SK-N-SH (cell line): Measurements from ENCODE around the gene G6PC2. TPM values are rescaled to one million over a fixed set of nuclear protein-coding genes. Genes with fewer than 3 reads are reported as not detected.
A peak's percentile ranks its signal among the peaks of the same experiment; 100 is the strongest.
"Not testable (repeated sequence)": the region's sequence is repeated elsewhere in the genome, so short reads cannot be mapped to it uniquely, and the experiment has no call there.

Experiments
- CTCF ChIA-PET: fragments of 300-600, 350-600 bp; formaldehyde crosslinking; extraction: SDS; loops from one replicate; lab custom pipeline; 2021; lab: Yijun Ruan, JAX
- POLR2A ChIA-PET: fragments of 350-600 bp; sonication (Branson Sonifier 250); formaldehyde crosslinking; extraction: SDS; loops from one replicate; lab custom pipeline; 2020; ENCODE audit warnings: antibody characterized with exemption, inconsistent platforms; lab: Yijun Ruan, JAX
- DNase-seq: peaks from one replicate; pipeline ENCODE4 v3.0.0; 2012
- H2AFZ ChIP-seq: fragments of 200-600 bp; sonication (generic); 2 replicates; pipeline ENCODE4 v1.8.1; 2016; ENCODE audit warnings: antibody characterized with exemption, mild to moderate bottlenecking, low read depth
- H3F3A ChIP-seq: fragments of 200-600 bp; sonication (generic); replicated peaks from 2 replicates; pipeline ENCODE3; 2016; ENCODE audit warnings: antibody characterized with exemption, mild to moderate bottlenecking; ENCODE audit not compliant: insufficient read depth
- H3K27ac ChIP-seq, 2 experiments: fragments of 200-500 bp in 1 of 2; fragments of 200-600 bp in 1 of 2; sonication (Bioruptor generic) in 1 of 2; sonication (generic), shearing (Covaris generic) in 1 of 2; 2 replicates each; pipeline versions ENCODE4 v1.5.1 to v1.6.1; 2014 to 2016; ENCODE audit warnings: low read depth in 2 of 2, inconsistent platforms in 1 of 2, low read length in 1 of 2, mild to moderate bottlenecking in 1 of 2, mixed read lengths in 1 of 2
- H3K27me3 ChIP-seq: fragments of 200-600 bp; sonication (generic), shearing (Covaris generic); 2 replicates; pipeline ENCODE4 v1.6.1; 2016; ENCODE audit warnings: mixed run types; ENCODE audit not compliant: insufficient read depth
- H3K36me3 ChIP-seq, 2 experiments: fragments of 200-500 bp in 1 of 2; fragments of 200-600 bp in 1 of 2; sonication (Bioruptor generic) in 1 of 2; sonication (generic) in 1 of 2; replicated peaks in 1 of 2; 2 replicates each; pipeline versions ENCODE3 to v1.5.1; 2014 to 2016; ENCODE audit warnings: low read length in 1 of 2, mild to moderate bottlenecking in 1 of 2; ENCODE audit not compliant: insufficient read depth in 2 of 2, control insufficient read depth in 1 of 2
- H3K4me1 ChIP-seq, 2 experiments: fragments of 200-500 bp in 1 of 2; fragments of 200-600 bp in 1 of 2; sonication (Bioruptor generic) in 1 of 2; sonication (generic), shearing (Covaris generic) in 1 of 2; 2 replicates each; pipeline versions ENCODE4 v1.5.1 to v1.6.1; 2014 to 2016; ENCODE audit warnings: low read depth in 1 of 2, low read length in 1 of 2, mixed run types in 1 of 2; ENCODE audit not compliant: insufficient read depth in 2 of 2, control insufficient read depth in 1 of 2
- H3K4me2 ChIP-seq: fragments of 200-600 bp; sonication (generic), shearing (Covaris generic); 2 replicates; pipeline ENCODE4 v1.6.1; 2017; ENCODE audit warnings: mixed run types
- H3K4me3 ChIP-seq, 2 experiments: fragments of 200-500 bp in 1 of 2; fragments of 200-600 bp in 1 of 2; sonication (Bioruptor generic) in 1 of 2; sonication (generic), shearing (Covaris generic) in 1 of 2; 2 replicates each; pipeline versions ENCODE4 v1.5.1 to v1.8.1; 2014 to 2016; ENCODE audit warnings: low read depth in 2 of 2, inconsistent platforms in 1 of 2, low read length in 1 of 2, mild to moderate bottlenecking in 1 of 2, mixed read lengths in 1 of 2, moderate library complexity in 1 of 2
- H3K79me2 ChIP-seq: fragments of 200-600 bp; sonication (generic); 2 replicates; pipeline ENCODE4 v1.8.1; 2017; ENCODE audit warnings: mild to moderate bottlenecking; ENCODE audit not compliant: insufficient read depth
- H3K9ac ChIP-seq: fragments of 200-600 bp; sonication (generic); 2 replicates; pipeline ENCODE4 v1.6.1; 2017; ENCODE audit warnings: mixed run types
- H3K9me2 ChIP-seq: fragments of 200-600 bp; sonication (generic); 2 replicates; pipeline ENCODE4 v1.6.1; 2017; ENCODE audit warnings: mixed run types
- H3K9me3 ChIP-seq: fragments of 200-600 bp; sonication (generic); 2 replicates; pipeline ENCODE4 v1.6.1; 2017; ENCODE audit warnings: mixed run types, mild to moderate bottlenecking, moderate library complexity
- H4K20me1 ChIP-seq: fragments of 200-600 bp; sonication (generic); 2 replicates; pipeline ENCODE4 v1.6.1; 2017; ENCODE audit warnings: mild to moderate bottlenecking, mixed run types; ENCODE audit not compliant: insufficient read depth
- IRF3 ChIP-seq: fragments of 150-350 bp; IDR thresholded peaks from 2 replicates; pipeline ENCODE4 v1.6.1; 2016; ENCODE audit warnings: mild to moderate bottlenecking, low read depth, low read length
- PBX3 ChIP-seq: IDR thresholded peaks from 2 replicates; pipeline ENCODE4; 2012
- RFX5 ChIP-seq: IDR thresholded peaks from 2 replicates; pipeline ENCODE4 v1.6.1; 2012; ENCODE audit warnings: mild to moderate bottlenecking, improper control_type of control experiment, low read length
- TCF12 ChIP-seq: IDR thresholded peaks from 2 replicates; pipeline ENCODE4 v1.4.0; 2012
- TEAD4 ChIP-seq: IDR thresholded peaks from 2 replicates; pipeline ENCODE4 v1.4.0; 2012; ENCODE audit warnings: mild to moderate bottlenecking, borderline replicate concordance; ENCODE audit not compliant: insufficient read depth
- USF2 ChIP-seq: fragments of 150-350 bp; IDR thresholded peaks from 2 replicates; pipeline ENCODE4 v1.6.1; 2017; ENCODE audit warnings: antibody characterized with exemption, low read length, low read depth, borderline replicate concordance
- WGBS: methylation state at CpG from one replicate; pipeline ENCODE4 v1.1.6; 2017; ENCODE audit warnings: low lambda C conversion rate; 5-methylcytosine and 5-hydroxymethylcytosine counted together
- polyA plus RNA-seq, 3 experiments: library from polyadenylated mRNA; depleted of rRNA; stranded (reverse); fragments of >200 nt; gene quantifications; 2 replicates each; pipeline ENCODE4 v1.2.3, GENCODE V29; 2012

The G6PC2 gene
- polyA plus RNA-seq, 1 of the 3 experiments (the other 2 are of a cell fraction), result not detected

- H4K20me1 ChIP-seq, H3K27ac ChIP-seq, DNase-seq, H3K4me2 ChIP-seq, H2AFZ ChIP-seq, H3F3A ChIP-seq, H3K4me1 ChIP-seq, POLR2A ChIA-PET, H3K4me3 ChIP-seq, H3K9ac ChIP-seq, H3K27me3 ChIP-seq, H3K9me2 ChIP-seq, CTCF ChIA-PET, H3K9me3 ChIP-seq: not testable (repeated sequence)
- H3K79me2 ChIP-seq, result peaks cover 13% of the 10 kb centered on the region; the same call in 1 of the 2 replicates
- WGBS, result 95% methylated on average over 1 of the region's 1 CpG
- H3K36me3 ChIP-seq, result peaks cover 6 to 11% of the 10 kb centered on the region in 2 experiments
Observed at GRCh38 chr2:168867164-168867563, 33.9 kb upstream of the G6PC2 start.

- H3K9me3 ChIP-seq, H3K9me2 ChIP-seq, H3K4me3 ChIP-seq, CTCF ChIA-PET, H3K4me1 ChIP-seq, H4K20me1 ChIP-seq, H3K4me2 ChIP-seq, DNase-seq, H3K27me3 ChIP-seq, POLR2A ChIA-PET, H3K27ac ChIP-seq, H3K9ac ChIP-seq, H3F3A ChIP-seq, H3K36me3 ChIP-seq, H2AFZ ChIP-seq: not testable (repeated sequence)
- peaks cover 17% of the 10 kb centered on the region for H3K79me2 ChIP-seq
- 100% methylated on average over 1 of the region's 1 CpG for WGBS
Observed at GRCh38 chr2:168870369-168870768, 30.7 kb upstream of the G6PC2 start.

GRCh38 chr2:168870824-168871223 lies 30.3 kb upstream of the G6PC2 start:
- H3K4me2 ChIP-seq, CTCF ChIA-PET, H3K27ac ChIP-seq, H3F3A ChIP-seq, DNase-seq, H4K20me1 ChIP-seq, H3K4me1 ChIP-seq, H3K4me3 ChIP-seq, H3K27me3 ChIP-seq, H3K9me2 ChIP-seq, POLR2A ChIA-PET, H3K36me3 ChIP-seq, H2AFZ ChIP-seq, H3K9ac ChIP-seq, H3K9me3 ChIP-seq: not testable (repeated sequence)
- peaks cover 21% of the 10 kb centered on the region for H3K79me2 ChIP-seq
- 97% methylated on average over 4 of the region's 4 CpGs for WGBS

GRCh38 chr2:168874368-168875054 lies 26.6 kb upstream of the G6PC2 start:
- H4K20me1 ChIP-seq, result no peaks in the 10 kb centered on the region
- WGBS, result 90% methylated on average over 6 of the region's 6 CpGs
- ChIA-PET CTCF (no interaction called here), POLR2A (no interaction called here)
- no peak overlapping the region for H2AFZ ChIP-seq
- no peak overlapping the region for H3K4me2 ChIP-seq
- H3K9me3 ChIP-seq, result no peaks in the 10 kb centered on the region
- H3K79me2 ChIP-seq, result peaks cover 15% of the 10 kb centered on the region
- H3F3A ChIP-seq, result no peaks in the 10 kb centered on the region
- 0 out of 2 replicates have a peak, but pooled peaks have one; percentile 11 for TF ChIP-seq TCF12
- no peak for TF ChIP-seq IRF3
- TF ChIP-seq USF2, result no peak
- TF ChIP-seq RFX5, result no peak
- TF ChIP-seq TEAD4, result no peak
- TF ChIP-seq PBX3, result peak; percentile 21; the same call in 1 of the 2 replicates
- H3K27me3 ChIP-seq, result no peaks in the 10 kb centered on the region
- no peak overlapping the region for H3K27ac ChIP-seq
- no peaks in the 10 kb centered on the region; a peak in 1 of 4 replicates for H3K4me1 ChIP-seq
- H3K36me3 ChIP-seq, result peaks cover 4 to 7% of the 10 kb centered on the region in 2 experiments
- no peak for DNase-seq
- no peak overlapping the region for H3K9ac ChIP-seq
- no peak overlapping the region for H3K4me3 ChIP-seq
- no peaks in the 10 kb centered on the region for H3K9me2 ChIP-seq

GRCh38 chr2:168882163-168882562 lies 18.9 kb upstream of the G6PC2 start:
- peaks cover 35% of the 10 kb centered on the region for H3K79me2 ChIP-seq
- H2AFZ ChIP-seq, H3K36me3 ChIP-seq, H3K9ac ChIP-seq, H3K9me3 ChIP-seq, H3F3A ChIP-seq, H3K27me3 ChIP-seq, H3K4me2 ChIP-seq, H3K9me2 ChIP-seq, POLR2A ChIA-PET, H3K4me3 ChIP-seq, DNase-seq, H4K20me1 ChIP-seq, CTCF ChIA-PET, H3K4me1 ChIP-seq, H3K27ac ChIP-seq: not testable (repeated sequence)
- WGBS, result 98% methylated on average over 12 of the region's 12 CpGs
